ENCODE data around the gene GAA.
A peak's percentile ranks its signal among the peaks of the same experiment; 100 is the strongest.

GAA gene

DNA sequence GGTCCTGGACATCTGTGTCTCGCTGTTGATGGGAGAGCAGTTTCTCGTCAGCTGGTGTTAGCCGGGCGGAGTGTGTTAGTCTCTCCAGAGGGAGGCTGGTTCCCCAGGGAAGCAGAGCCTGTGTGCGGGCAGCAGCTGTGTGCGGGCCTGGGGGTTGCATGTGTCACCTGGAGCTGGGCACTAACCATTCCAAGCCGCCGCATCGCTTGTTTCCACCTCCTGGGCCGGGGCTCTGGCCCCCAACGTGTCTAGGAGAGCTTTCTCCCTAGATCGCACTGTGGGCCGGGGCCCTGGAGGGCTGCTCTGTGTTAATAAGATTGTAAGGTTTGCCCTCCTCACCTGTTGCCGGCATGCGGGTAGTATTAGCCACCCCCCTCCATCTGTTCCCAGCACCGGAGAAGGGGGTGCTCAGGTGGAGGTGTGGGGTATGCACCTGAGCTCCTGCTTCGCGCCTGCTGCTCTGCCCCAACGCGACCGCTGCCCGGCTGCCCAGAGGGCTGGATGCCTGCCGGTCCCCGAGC, 17.9 kb downstream of the GAA start:
- DNase-seq, result no peak

GRCh38 chr17:80119839-80120238, 18.5 kb downstream of the GAA start:
- no peak for DNase-seq

DNA sequence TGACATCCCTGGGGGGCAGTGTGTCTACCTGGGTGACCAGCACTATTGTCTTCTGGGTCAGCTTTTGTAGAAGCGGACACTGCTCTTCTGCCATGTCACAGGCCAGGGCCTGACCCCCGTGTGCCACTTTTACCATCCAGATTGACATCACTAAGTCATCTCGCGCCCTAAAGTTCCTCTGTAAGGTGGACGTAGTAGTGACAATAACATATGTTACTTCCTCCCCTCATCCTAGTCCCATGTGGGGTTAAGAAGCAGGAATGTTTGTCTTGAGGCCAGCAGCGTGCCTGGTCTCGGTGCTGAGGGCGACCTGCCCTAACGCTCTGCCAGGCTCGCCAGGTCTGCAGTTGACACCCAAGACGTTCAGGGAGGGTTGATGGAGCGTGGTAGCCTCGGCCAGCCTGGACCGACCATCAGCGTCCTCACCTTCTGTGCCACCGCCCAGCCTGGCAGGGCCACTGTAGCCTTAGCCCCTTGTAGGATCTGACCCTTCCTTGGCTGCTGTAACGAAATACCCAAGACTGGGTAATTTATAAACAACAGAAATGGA, 20.7 kb downstream of the GAA start:
- no peak for DNase-seq

- DNase-seq, result no peak
Measured at GRCh38 chr17:80122926-80123505, 21.6 kb downstream of the GAA start.

GRCh38 chr17:80123791-80124190, 22.4 kb downstream of the GAA start:
- DNase-seq, result no peak

GRCh38 chr17:80124351-80124981, 23.1 kb downstream of the GAA start:
- no peak for DNase-seq

- DNase-seq, result no peak
Measured at GRCh38 chr17:80125656-80126448, 24.5 kb downstream of the GAA start.

DNA sequence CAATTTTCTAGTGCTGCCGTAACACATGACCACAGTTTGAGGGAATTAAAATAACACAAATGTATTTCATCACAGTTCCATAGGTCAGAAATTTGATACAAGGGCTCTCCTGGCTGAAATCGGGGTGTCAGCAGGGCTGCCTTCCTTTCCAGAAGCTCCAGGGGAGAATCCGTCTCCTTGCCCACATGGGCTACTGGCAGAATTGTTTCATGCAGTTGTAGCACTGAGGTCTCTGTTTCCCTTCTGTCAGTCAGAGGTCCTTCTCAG, 25.0 kb downstream of the GAA start:
- DNase-seq, result no peak

GRCh38 chr17:80129006-80129565, 27.7 kb downstream of the GAA start:
- DNase-seq, result no peak

- no peak for DNase-seq
Measured at GRCh38 chr17:80130992-80131391, 29.6 kb downstream of the GAA start.

GRCh38 chr17:80132906-80133625, 31.7 kb downstream of the GAA start:
- DNase-seq, result no peak

DNA sequence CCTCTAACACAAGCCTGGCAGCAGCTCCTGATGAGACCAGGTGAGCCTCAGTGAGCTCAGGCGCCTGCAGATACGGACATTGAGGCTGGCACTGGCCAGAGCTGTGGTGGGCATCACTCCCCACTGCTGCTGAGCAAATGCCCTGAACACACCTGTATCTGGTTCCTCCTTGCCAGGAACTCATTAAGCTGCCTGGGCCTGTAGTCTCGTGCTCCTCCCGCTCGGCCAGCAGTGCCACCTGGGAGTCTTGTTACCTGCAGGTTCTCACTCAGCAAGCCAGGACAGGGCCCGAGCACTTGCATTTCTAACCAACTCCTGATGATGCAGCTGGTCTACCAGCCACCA, 32.2 kb downstream of the GAA start:
- DNase-seq, result peak; percentile 46

GRCh38 chr17:80137131-80137530, 35.8 kb downstream of the GAA start:
- peak; percentile 48 for DNase-seq

GRCh38 chr17:80138856-80139426, 37.6 kb downstream of the GAA start:
- DNase-seq, result peak; percentile 39

DNA sequence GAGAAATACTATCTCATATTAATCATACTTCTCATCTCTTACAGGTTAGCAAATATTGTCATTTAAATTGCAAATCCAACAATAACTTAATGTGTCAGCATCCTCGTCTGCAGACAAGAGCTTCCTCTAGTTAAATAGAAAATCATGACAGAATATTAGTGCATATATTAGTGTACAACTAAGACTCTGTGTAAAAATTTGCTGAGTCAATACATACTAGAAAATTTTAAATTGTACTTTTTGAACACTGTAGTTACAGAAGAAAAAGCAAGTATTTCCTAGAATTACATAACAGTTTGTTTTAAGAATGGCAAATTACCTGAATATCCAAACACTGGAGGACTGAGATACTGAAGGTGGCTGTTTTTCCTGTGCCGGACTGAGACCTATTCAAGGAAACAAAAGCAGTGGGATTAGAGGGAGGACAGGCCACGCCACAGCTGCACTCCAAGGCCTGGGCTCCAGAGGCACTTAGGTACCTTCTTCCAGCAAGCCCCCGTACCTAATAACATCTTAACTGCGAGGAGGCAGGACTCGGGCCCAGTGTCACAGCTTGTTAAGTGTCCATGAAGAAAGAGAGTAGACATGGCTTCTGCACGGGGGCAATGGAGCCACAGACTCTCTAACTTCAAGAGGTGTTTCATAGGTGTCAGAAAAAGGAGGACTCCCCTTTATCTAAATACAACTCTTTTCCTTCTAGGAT, 40.2 kb downstream of the GAA start:
- DNase-seq, result no peak

DNA sequence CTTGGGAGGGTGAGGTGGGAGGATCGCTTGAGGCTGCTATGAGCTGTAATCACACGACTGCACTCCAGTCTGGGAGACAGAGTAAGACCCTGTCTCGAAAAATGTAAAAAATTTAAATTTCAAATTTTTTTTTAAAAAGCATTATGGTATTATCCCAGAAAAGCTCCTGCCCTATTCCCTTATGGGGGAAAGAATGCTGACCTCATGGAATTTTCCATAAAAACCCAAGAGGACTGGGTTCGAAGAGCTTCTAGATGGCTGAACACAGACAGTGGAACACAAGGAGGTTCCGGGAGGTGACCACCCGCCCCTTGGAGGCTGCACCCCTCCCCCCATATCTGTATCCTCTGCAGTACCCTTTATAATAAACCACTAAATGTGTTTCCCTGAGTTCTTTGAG, 41.5 kb downstream of the GAA start:
- no peak for DNase-seq

GRCh38 chr17:80145076-80146075, 44.0 kb downstream of the GAA start:
- no peak for DNase-seq

DNA sequence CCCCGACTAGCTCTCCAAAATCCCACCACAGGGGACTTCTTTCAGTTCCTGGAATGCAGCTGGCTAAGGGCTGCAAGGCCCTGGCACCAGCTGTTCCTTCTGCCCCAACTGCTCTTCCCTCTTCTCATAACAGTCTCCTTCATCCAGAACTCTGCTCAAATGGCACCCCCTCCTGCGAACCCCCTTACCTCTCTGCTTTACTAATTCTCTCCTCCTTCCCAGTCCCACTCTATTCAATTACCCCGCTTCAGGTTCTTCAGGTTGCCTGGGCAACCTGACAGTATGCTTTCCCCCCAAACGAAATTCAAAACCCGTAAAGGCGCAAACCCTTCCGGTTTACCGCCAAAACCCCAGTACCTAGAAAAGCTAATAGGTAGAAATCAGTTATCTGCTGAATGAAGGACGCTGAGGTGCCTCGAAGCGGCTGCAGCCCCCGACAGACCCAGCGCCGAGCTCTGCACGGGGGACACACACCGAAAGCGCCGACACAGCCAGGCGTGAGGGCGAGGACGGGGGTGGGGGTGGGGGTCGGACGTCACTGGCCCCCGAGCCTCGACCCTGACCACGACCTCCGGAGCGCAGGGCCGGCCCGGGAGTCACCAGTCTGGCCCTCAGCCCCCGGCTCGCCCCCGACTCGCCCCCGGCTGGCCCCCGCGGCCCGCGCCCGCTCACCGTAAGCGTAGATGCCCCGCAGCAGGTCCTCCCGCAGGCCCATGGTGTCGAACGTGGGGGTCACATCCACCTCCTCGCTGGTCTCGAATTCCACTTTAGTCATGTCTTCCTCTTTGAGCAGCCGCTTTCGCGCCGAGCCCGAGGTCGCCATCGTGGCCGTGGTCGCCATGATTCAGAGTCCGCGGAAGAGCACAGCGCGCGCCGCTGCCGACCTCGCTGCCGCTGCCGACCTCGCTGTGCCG, 45.0 kb downstream of the GAA start:
- peak; percentile 69 for DNase-seq

DNA sequence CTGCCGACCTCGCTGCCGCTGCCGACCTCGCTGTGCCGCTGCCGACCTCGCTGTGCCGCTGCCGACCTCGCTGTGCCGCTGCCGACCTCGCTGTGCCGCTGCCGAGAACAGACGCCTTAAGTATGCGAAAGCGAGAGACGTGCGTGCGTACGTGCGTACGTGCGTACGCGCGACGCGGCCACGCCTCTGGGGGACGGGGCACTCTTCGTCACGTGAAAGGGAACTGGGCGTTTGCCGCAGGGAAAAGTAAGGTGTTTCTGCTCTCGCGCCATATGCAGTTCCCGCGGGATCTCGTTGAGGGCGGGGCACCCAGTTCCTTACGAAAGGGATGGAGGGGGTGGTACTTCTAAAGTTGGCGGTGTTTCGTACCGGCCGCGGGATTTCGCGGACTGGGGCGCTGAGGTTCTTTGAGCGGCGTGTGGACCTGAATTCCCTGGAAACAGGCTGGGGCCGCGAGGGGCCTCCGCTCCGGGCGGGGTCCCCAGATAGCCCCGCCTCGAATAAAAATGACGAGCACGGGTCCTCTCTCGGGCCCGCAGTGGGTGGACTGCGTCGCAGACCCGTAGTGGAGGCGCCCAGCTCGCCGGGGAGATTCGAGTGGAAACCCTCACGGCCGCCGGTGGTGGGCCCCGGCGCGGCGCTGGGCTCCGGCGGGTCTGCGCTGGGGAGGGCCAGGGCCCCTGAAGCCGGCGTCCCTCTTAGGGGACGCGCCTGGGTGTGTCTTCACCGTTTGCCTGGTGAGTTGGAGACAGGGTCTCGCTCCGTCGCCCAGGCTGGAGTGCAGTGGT, 45.8 kb downstream of the GAA start, which contains the start of gene EIF4A3:
Gene EIF4A3, minus strand, starts transcription at position 94 of the 788 bp plus-strand sequence. CDS start 167 bp downstream, outside the sequence.
- peak; percentile 95 for DNase-seq
